G401 (cell line): ENCODE data around the gene PRPH2. TPM values are rescaled to one million over a fixed set of nuclear protein-coding genes. Genes with fewer than 3 reads are reported as not detected.

ENCODE experiments used
- DNase-seq: peaks from one replicate; pipeline ENCODE4 v3.0.0-alpha.2; 2015; ENCODE audit warnings: low spot score
- in situ Hi-C: cut with HindIII; loops from 2 replicates; pipeline ENCODE4 v1.10.0; 2016; ENCODE audit warnings: low sequenced_read_pairs, mixed read lengths
- total RNA-seq: library from RNA; depleted of rRNA; stranded (reverse); fragments of >200 nt; shearing (Covaris generic); gene quantifications from 2 replicates; pipeline ENCODE4 v1.2.3, GENCODE V29; 2014; rRNA removed

Gene PRPH2
- not detected in 2 replicates for total RNA-seq

DNA sequence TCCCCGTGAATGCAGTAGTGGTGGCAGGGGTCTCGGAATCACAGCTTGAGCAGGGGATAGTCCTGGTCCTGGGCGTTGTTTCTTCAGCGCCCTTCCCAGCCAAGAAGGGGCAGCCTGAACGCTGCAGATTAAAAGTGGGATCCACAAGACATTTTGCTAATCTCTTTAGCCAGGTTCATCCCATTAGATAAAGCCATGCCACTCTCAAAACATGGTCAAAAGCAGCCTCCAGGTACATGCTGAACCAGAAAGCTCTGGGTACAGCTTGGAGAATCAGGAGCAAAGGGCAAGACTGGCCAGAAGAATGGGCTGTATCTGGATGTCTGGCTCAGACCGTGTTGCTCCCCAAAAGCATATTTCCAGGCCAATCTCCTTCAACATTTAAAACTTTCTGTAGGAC lies at the start of gene PRPH2:
Gene PRPH2, minus strand, starts transcription at position 101 of the 400 bp plus-strand sequence. CDS start 263 bp downstream, outside the sequence.
- DNase-seq = no peak
- in situ Hi-C loops = no loop called here

DNA sequence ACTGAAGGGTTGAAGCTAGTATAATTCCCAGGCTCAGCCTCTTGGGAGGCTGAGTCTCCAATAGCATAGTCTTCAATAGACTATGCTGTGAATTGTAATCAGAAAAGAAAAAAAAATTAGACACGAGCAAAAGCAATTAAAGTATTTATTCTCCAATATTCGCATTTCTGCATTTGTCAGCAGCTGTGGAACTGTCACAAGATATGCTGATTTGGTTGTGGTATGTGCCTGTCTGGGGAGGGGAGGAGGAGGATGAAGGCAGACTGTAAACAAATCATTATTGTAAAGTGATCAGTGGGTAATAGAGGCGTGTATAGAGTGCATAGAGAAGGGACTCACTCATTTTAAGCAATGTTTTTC lies 49.3 kb upstream of the PRPH2 start:
- no peak for DNase-seq
- in situ Hi-C loops = no loop called here

- in situ Hi-C loops = loop anchor here (5.0 kb wide), 1 partner anchor 52 kb away; no protein-coding TSS in a partner anchor
- no peak for DNase-seq
Observed at GRCh38 chr6:42769836-42770235, 47.4 kb upstream of the PRPH2 start.

- in situ Hi-C loops = loop anchor here (5.0 kb wide), 1 partner anchor 53 kb away; no protein-coding TSS in a partner anchor
- DNase-seq = no peak
Observed at GRCh38 chr6:42769051-42769450, 46.7 kb upstream of the PRPH2 start.

DNA sequence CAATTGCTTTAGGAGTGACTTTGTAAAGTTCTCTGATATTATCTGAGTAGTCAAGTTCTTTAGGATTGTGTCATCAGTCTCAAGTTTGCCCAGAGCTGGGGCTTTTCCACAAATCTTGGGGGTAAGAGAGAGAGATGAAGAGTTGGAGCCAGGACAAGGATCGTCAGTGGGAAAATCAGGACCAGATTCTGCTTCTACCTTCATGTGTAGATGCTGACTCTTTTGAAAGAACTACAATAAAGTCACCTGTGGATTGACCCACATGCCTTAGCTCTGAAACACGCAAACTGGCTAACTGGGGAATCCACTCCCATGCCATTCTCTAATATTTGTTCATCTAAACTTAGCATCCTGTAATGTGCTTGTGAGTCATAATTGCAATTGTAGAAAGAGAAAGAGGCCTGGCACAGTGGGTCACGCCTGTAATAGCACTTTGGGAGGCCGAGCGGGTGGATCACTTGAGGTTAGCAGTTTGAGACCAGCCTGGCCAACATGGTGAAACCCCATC lies 43.8 kb upstream of the PRPH2 start:
- DNase-seq = no peak
- in situ Hi-C loops = loop anchor here (5.0 kb wide), 1 partner anchor 56 kb away; no protein-coding TSS in a partner anchor

- in situ Hi-C loops = loop anchor here (5.0 kb wide), 1 partner anchor 57 kb away; no protein-coding TSS in a partner anchor
- DNase-seq = no peak
Observed at GRCh38 chr6:42764911-42765648, 42.7 kb upstream of the PRPH2 start.

DNA sequence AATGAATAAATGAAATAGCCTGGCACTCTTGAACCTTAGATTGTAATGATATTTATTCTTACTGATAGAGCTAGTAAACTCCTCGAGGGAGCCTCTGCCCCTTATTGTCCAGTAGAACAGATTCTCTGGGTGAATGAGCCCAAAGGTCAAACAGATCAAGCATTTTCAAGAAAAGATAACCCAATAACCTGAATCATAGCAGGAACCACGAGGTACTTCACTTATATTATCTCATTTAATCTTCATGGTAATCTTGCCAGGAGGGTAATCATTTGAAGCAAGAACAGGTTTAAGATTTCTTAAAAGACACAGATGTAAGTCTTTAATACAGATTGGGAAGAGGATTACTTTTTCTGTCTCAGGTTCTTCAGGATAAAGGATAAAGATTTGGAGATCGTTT lies 40.6 kb upstream of the PRPH2 start:
- in situ Hi-C loops = no loop called here

GRCh38 chr6:42762426-42762859 lies 40.0 kb upstream of the PRPH2 start:
- in situ Hi-C loops = no loop called here
- DNase-seq = no peak

More for the DNA sequence above, 40.6 kb upstream of the PRPH2 start:
- DNase-seq = no peak

GRCh38 chr6:42761287-42762067 lies 39.1 kb upstream of the PRPH2 start:
- in situ Hi-C loops = no loop called here
- no peak for DNase-seq

DNA sequence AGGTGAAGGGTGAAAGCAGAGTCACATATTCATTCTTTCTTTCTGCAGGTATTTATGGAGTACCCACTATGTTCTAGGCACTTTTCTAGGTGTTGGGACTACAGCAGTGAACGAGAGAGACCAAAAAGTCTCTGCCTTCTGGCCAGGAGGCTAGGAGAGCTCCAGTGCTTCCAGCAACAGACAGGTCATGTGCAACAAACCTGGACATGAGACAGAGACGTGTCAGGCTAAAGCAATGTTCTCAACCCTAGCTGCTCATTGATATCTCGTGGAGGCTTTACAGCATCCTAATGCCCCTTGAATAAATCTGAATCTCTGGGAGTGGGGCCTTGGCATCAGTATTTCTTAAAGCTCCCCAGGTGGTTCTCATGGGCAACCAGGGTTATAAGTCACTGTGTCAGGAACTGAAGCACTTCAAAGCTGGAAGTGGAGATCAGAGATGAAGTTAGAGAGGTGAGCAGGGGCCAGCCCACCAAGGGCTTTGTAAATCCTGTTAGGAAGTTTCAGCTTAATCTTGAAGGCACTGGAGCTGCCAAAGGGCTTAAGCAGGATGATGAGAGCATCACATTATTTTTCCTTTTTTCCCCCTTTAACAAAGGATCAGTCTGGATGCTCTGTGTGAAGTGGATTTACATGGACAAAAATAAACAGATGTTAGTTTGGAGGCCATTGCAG lies 36.5 kb upstream of the PRPH2 start:
- DNase-seq = no peak

GRCh38 chr6:42756722-42757121 lies 34.3 kb upstream of the PRPH2 start:
- in situ Hi-C loops = no loop called here

More for the DNA sequence above, 36.5 kb upstream of the PRPH2 start:
- in situ Hi-C loops = no loop called here

DNA sequence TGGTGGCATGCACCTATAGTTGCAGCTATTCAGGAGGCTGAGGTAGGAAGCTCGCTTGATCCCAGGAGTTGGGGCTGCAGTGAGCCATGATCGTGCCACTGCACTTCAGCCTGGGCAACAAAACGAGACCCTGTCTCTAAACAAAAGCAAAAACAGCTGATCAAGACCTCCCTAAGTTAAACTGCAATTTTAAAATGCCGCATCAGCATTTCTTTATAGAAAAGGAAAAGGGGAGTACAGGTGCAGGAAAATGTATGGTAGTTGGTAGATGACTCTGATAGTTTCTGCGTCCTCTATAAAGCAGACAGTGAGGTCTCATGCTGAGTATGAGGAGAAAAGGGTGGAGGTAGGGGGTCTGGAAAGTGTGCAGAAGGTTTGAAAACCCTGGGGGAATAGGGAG lies 32.4 kb upstream of the PRPH2 start:
- in situ Hi-C loops = no loop called here
- no peak for DNase-seq

More at GRCh38 chr6:42756722-42757121, 34.3 kb upstream of the PRPH2 start:
- DNase-seq = peak; percentile 58

DNA sequence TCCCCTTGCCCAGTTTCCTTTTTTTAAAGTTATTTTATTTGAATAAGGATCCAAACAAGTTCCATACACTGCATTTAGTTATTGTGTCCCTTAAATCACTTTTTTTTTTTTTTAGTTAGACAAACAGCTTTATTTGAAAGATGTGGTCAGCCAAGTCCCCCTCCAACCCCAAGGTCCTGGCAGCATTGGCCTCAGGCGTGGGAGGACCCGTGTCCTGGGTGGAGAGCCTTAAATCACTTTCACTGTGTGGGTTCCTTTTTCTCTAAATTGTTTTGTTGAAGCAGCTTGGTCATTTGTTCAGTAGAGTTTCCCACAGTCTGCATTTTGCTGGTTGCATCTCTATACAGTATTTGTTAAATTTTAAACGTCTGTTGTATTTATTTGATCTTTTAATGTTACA lies 28.7 kb upstream of the PRPH2 start:
- in situ Hi-C loops = no loop called here
- DNase-seq = no peak

- peak; percentile 40 for DNase-seq
- in situ Hi-C loops = no loop called here
Observed at GRCh38 chr6:42748203-42748898, 26.0 kb upstream of the PRPH2 start.

GRCh38 chr6:42746463-42747391 lies 24.3 kb upstream of the PRPH2 start:
- in situ Hi-C loops = no loop called here
- DNase-seq = peak; percentile 88

DNA sequence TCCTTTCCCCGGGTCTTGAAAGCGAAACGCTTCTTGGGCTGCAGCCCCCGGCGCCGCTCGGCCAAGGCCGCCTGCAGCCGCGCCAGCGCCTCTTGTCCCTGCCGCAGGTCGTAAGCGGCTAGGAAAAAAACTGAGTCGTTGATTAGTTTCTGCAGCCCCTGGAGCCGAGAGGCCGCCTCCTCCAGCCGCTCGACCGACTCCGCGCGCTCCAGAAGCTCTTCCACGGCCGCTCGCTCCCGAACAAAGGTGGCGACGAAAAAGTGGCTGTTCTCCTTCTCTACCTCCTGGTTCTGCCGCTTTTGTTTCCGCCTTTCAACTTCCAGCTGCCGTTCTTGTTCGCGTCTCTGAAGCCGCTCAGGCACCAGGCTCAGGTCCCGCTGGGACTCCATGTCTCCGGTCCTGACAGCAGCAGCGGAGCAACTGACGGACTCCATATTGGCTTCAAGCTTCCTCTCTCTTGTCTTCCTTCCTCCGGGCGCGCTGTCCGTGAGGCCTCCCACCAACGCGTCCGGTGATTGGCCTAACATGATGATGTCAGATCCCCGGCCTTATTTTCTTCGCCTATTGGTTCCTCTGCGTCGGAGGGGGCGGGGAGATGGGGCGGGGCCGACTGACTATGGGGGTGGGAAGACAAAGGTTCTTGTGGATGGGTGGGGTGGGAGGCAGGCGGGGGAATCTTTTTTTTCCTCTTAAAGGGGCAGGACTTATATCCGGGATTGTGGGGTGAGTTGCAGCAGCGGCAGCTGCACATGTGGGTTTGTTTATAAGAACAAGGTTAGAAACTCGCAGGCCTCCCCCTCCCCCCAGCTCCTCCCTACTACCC lies 23.5 kb upstream of the PRPH2 start, which contains the start of gene TBCC:
Gene TBCC, minus strand, starts transcription at position 464 of the 823 bp plus-strand sequence. Its CDS starts 30 bp downstream, at position 434.
- peak; percentile 99 for DNase-seq
- in situ Hi-C loops = no loop called here

DNA sequence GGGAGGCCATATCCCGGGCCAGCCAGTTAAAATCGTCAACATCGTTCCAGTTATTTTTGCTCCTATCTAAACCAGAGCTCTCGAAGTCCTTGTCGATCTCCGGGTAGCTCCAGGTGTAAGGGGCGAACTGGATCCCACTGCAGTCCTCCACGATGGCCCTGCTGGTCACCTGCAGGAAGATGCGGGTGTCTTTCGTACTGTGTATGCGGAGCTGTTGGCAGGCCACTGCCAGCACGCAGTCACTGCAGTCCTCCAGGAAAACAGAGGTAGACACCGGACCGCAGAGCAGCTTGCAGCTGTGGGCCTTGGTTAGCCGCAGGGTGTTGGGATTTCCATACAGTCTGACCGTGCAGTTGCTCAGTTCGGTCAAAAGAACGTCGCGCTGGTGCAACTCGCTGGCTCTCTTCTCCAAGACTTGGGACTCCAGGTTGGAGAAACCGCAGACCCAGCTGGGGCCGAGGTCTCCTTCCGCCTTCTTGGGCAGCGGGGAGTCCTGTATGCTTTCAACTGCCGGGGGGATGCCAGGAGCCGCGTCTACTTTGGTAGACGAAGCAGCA lies 22.8 kb upstream of the PRPH2 start:
- in situ Hi-C loops = no loop called here
- peak; percentile 21 for DNase-seq
